IPS-18a (cell line): Measurements from ENCODE around the gene SERTAD3.
A peak's percentile ranks its signal among the peaks of the same experiment; 100 is the strongest.
"Not testable (repeated sequence)": the region's sequence is repeated elsewhere in the genome, so short reads cannot be mapped to it uniquely, and the experiment has no call there.

ENCODE experiments used
- H3K27ac ChIP-seq: one replicate; pipeline ENCODE4 v1.5.1; 2013; ENCODE audit warnings: low read length
- H3K27me3 ChIP-seq: one replicate; pipeline ENCODE4 v1.6.1; 2013; ENCODE audit warnings: mild to moderate bottlenecking, low read length; ENCODE audit not compliant: control insufficient read depth, insufficient read depth
- H3K36me3 ChIP-seq: one replicate; pipeline ENCODE4 v1.6.1; 2013; ENCODE audit warnings: low read depth, low read length; ENCODE audit not compliant: control insufficient read depth
- H3K4me1 ChIP-seq: one replicate; pipeline ENCODE4 v1.6.1; 2013; ENCODE audit warnings: low read depth, low read length; ENCODE audit not compliant: control insufficient read depth
- H3K4me3 ChIP-seq: one replicate; pipeline ENCODE4 v1.5.1; 2013; ENCODE audit warnings: low read length
- H3K9ac ChIP-seq: one replicate; pipeline ENCODE4 v1.6.1; 2013; ENCODE audit warnings: mild to moderate bottlenecking, low read length, moderate library complexity
- H3K9me3 ChIP-seq: one replicate; pipeline ENCODE4 v1.6.1; 2013; ENCODE audit warnings: low read depth, low read length; ENCODE audit not compliant: control insufficient read depth

Gene SERTAD3

GRCh38 chr19:40438284-40438683 is 5.9 kb downstream of the SERTAD3 start:
- peaks cover 19% of the 10 kb centered on the region for H3K36me3 ChIP-seq
- H3K27me3 ChIP-seq: no peaks in the 10 kb centered on the region
- no peak overlapping the region for H3K4me3 ChIP-seq
- H3K4me1 ChIP-seq: peaks cover 10% of the 10 kb centered on the region
- H3K27ac ChIP-seq: no peak overlapping the region
- H3K9ac ChIP-seq: no peak overlapping the region
- no peaks in the 10 kb centered on the region for H3K9me3 ChIP-seq

GRCh38 chr19:40433391-40434216 is 10.5 kb downstream of the SERTAD3 start:
- Histone ChIP-seq H3K9me3 (no peaks in the 10 kb centered on the region), H3K27ac (peak overlapping the region; percentile 96), H3K36me3 (no peaks in the 10 kb centered on the region), H3K4me1 (peaks cover 9% of the 10 kb centered on the region), H3K27me3 (no peaks in the 10 kb centered on the region), H3K9ac (peak overlapping the region; percentile 89), H3K4me3 (peak overlapping the region; percentile 68)

- H3K27me3 ChIP-seq, H3K27ac ChIP-seq, H3K4me1 ChIP-seq, H3K36me3 ChIP-seq, H3K9me3 ChIP-seq: not testable (repeated sequence)
- peak overlapping the region; percentile 68 for H3K4me3 ChIP-seq
- H3K9ac ChIP-seq: peak overlapping the region; percentile 89
Measured at GRCh38 chr19:40432760-40433159, 11.4 kb downstream of the SERTAD3 start.

GRCh38 chr19:40431698-40432097 is 12.4 kb downstream of the SERTAD3 start:
- H3K36me3 ChIP-seq: no peaks in the 10 kb centered on the region
- no peak overlapping the region for H3K9ac ChIP-seq
- no peaks in the 10 kb centered on the region for H3K27me3 ChIP-seq
- no peak overlapping the region for H3K4me3 ChIP-seq
- H3K4me1 ChIP-seq: peaks cover 9% of the 10 kb centered on the region
- no peak overlapping the region for H3K27ac ChIP-seq
- H3K9me3 ChIP-seq: no peaks in the 10 kb centered on the region

- not testable (repeated sequence) for H3K4me3 ChIP-seq, H3K27me3 ChIP-seq, H3K9ac ChIP-seq, H3K4me1 ChIP-seq, H3K36me3 ChIP-seq, H3K27ac ChIP-seq, H3K9me3 ChIP-seq
Measured at GRCh38 chr19:40430242-40430641, 13.9 kb downstream of the SERTAD3 start.

GRCh38 chr19:40428197-40428596 is 15.9 kb downstream of the SERTAD3 start:
- H3K36me3 ChIP-seq, H3K27ac ChIP-seq, H3K4me1 ChIP-seq, H3K9me3 ChIP-seq, H3K27me3 ChIP-seq, H3K4me3 ChIP-seq, H3K9ac ChIP-seq: not testable (repeated sequence)

- Histone ChIP-seq H3K27ac (peak within 1 kb of the TSS; percentile 43), H3K4me3 (peak within 1 kb of the TSS; percentile 80), H3K36me3 (no peaks in the 10 kb centered on the region), H3K9ac (peak within 1 kb of the TSS; percentile 62), H3K4me1 (peaks cover 6% of the 10 kb centered on the region), H3K9me3 (no peaks in the 10 kb centered on the region), H3K27me3 (no peaks in the 10 kb centered on the region)
Measured at GRCh38 chr19:40425450-40426287, 18.5 kb downstream of the SERTAD3 start, which contains the start of gene SERTAD1. SERTAD1 (minus strand) TSS chr19:40425992; CDS start chr19:40423546, 2,446 bp downstream.

- H3K9me3 ChIP-seq: no peaks in the 10 kb centered on the region
- peak overlapping the region; percentile 80 for H3K4me3 ChIP-seq
- peak overlapping the region; percentile 62 for H3K9ac ChIP-seq
- H3K36me3 ChIP-seq: no peaks in the 10 kb centered on the region
- H3K27ac ChIP-seq: peak overlapping the region; percentile 43
- no peaks in the 10 kb centered on the region for H3K27me3 ChIP-seq
- H3K4me1 ChIP-seq: peaks cover 6% of the 10 kb centered on the region
Measured at GRCh38 chr19:40424637-40425449, 19.3 kb downstream of the SERTAD3 start.

- Histone ChIP-seq H3K4me3 (peak overlapping the region; percentile 80), H3K9ac (no peak overlapping the region), H3K4me1 (peaks cover 6% of the 10 kb centered on the region), H3K27ac (no peak overlapping the region), H3K36me3 (no peaks in the 10 kb centered on the region), H3K27me3 (no peaks in the 10 kb centered on the region), H3K9me3 (no peaks in the 10 kb centered on the region)
Measured at GRCh38 chr19:40423938-40424337, 20.2 kb downstream of the SERTAD3 start.

- peaks cover 6% of the 10 kb centered on the region for H3K4me1 ChIP-seq
- no peak overlapping the region for H3K27ac ChIP-seq
- H3K9ac ChIP-seq: no peak overlapping the region
- H3K9me3 ChIP-seq: no peaks in the 10 kb centered on the region
- no peak overlapping the region for H3K4me3 ChIP-seq
- no peaks in the 10 kb centered on the region for H3K27me3 ChIP-seq
- H3K36me3 ChIP-seq: no peaks in the 10 kb centered on the region
Measured at GRCh38 chr19:40422748-40423566, 21.2 kb downstream of the SERTAD3 start.
